Anterior cingulate cortex (tissue), 58 donors: Measurements from ENCODE around the gene ACBD6.

Experiments used
- DNase-seq, 58 donors: peaks; one replicate each; lab custom pipeline; 2025; lab: John Stamatoyannopoulos, UW

The ACBD6 gene

DNA sequence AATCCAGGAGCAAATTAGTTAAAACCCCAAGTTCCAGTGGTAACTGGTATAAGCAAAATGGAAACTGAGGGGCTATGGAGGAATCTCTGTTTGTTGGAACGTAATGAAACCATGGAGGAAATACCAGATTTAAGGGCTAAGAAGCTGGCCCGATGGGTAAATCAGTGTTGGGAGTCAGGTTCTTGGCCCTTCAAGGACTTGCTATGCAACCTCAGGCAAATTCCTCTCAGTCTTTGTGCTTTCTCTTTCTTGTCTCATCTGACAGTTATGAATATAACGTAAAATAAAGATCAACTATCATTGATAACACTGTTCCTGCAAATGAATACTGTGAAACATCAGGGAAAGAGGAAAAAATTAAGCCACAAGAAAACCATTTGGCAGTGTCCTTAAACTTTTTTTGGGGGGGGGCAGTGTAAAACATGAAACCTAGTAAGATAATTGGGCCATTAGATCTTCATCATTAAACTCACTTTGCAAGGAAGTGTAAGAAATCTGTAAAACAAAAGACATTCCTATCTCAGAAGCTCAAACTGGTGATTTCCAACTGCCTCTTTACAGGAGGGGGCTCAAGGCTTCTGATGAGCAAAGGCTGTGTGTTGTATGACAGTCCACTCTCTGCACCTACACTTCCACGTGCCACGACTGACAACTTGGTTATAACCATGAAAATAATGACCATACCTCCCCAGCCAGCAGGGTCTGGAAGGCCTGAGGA is 224.7 kb downstream of the ACBD6 start:
- DNase-seq, result no peak

DNA sequence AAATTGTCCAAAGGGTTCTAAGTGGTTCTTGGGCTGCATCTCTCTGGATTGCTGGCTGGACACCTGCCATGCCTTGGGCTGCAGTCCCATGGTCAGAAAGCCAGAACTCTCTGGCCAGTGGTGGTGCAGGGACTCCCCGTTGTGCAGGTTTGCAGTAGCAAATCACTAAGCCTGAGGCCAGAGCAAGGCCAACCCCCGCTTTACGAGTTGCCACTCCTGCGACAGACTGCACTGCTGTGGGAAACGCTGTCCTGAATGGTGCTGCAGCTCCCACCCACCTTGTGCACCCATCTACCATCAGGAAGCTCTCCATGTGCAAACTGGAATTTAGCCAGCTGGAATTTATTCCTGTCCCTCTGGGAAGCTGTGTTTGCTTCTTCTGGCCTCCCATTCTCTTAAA is 226.7 kb downstream of the ACBD6 start:
- no peak for DNase-seq

DNA sequence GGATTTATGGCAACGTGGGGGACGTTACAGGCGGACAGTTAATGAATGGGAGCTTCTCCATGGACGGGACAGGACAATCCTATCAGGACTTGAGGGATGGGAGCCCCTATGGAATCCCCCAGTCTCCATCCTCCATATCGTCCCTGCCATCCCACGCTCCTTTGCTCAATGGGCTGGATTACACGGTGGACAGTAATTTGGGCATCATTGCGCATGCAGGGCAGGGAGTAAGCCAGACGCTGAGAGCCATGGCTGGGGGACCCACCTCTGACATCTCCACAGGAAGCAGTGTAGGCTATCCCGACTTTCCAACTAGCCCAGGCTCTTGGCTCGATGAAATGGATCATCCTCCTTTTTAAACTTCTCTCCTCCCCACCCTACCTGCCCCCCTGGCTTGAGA is 228.2 kb downstream of the ACBD6 start:
- DNase-seq, result no peak

DNA sequence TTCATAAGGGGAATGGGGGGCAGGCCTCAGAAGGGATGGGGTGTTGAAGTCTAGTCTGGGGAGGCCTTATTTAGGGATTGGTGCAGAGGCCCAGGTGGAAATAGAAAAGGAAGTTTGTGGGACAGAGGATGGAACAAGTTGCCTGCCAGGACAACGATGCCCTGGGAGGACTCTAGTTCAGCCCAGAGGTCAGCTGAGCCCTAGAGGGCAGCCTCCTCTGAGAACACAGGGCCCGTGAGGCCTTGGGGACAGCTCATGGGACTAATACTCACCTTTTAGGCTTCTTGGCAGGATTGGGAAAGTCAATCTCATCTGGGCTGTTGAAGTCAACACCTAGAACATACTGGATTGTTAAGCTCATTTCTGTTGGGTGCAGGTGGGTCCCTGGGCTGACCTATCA is 229.3 kb downstream of the ACBD6 start:
- no peak for DNase-seq

DNA sequence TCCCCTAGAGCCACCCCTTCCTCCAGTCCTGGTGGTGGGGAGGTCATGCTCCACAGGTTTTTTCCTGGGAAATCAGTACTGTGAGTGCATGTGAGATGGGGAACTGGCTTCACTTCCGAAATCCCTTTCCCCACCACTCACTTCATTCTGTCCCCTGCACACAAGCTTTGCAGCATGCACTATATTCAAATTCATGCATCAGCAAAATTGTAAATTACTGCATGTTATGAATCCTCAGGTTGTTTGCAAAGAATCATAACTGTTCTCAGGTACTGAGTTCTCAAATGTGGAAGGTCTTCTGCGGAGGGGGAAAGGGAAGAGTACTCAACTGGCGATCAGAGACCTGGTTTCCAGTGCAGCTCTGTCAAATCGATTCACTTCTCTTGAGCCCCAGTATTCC is 230.0 kb downstream of the ACBD6 start:
- DNase-seq, result no peak

DNA sequence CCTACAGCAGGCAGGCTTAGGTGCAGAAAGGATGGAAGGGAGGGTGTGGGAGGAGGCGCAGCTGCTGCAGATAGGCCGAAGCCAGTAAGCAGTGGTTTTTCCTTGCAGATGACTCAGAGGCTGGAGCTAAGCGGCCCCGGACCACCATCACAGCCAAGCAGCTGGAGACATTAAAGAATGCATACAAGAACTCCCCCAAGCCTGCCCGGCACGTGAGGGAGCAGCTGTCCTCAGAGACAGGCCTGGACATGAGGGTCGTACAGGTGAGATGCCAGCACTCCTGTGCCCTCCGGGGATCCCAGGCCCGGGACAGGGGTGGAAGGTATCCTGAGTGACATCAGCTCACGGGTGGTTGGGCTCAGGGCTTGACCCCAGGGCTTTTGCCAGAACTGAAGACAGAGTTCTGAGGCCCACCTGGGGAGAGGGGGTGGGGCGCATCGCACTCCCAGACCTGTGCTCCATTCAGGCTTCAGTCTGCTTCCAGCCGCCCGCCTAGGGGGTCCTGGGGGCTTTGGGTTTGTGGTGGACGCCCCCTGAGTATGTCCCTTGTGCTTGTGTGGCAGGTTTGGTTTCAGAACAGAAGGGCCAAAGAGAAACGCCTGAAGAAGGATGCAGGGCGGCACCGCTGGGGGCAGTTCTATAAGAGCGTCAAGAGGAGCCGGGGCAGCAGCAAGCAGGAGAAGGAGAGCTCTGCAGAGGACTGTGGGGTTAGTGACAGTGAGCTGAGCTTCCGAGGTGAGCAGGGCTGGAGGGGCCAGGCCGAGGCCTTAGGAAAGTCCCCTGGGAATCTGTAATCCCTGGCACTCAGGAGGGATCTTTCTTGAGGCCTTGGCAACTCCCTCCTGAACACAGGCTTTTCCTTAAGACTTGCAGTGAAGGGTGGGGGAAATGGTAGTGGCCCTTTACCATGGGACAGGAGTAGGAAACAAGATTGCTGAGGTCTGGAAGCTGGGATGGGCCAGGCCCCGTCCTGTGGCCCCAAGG is 230.8 kb downstream of the ACBD6 start:
- peak in 1 of 58 donors; percentile 7 for DNase-seq

DNA sequence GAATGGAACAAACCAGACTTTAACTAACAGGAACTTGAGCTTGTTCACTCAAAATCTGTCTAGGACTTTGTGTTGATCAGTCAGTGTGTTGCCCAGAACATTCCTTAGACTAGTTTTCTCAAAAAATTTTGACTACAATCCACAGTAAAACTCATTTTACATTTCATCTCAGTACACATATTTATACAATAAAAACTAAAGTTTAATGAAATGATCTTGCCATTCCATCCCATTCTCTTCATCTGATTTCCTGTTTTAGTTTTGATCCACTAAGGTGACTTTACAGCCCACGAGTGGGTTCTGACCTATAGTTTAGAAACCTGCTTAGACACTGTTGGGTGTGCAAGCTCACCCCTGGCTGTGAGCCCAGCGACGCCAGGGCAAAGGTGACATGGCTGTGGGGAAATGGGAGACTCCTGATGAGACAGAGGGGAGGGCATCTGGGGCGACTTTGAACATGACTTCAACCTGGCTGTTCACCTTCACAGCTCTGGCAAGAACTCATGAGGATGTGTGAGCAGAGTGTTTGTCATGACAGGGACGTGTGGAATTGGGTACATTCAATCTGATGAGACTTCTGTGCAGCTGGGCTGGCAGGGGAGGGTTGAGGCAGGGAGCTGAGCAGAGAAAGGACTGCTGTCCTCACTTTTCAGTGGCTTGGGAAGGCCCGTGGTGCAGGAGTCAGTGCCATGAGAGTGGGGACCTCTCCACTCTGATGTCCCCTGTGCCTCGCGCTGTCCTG is 231.7 kb downstream of the ACBD6 start:
- peak in 1 of 58 donors; percentile 20 for DNase-seq

DNA sequence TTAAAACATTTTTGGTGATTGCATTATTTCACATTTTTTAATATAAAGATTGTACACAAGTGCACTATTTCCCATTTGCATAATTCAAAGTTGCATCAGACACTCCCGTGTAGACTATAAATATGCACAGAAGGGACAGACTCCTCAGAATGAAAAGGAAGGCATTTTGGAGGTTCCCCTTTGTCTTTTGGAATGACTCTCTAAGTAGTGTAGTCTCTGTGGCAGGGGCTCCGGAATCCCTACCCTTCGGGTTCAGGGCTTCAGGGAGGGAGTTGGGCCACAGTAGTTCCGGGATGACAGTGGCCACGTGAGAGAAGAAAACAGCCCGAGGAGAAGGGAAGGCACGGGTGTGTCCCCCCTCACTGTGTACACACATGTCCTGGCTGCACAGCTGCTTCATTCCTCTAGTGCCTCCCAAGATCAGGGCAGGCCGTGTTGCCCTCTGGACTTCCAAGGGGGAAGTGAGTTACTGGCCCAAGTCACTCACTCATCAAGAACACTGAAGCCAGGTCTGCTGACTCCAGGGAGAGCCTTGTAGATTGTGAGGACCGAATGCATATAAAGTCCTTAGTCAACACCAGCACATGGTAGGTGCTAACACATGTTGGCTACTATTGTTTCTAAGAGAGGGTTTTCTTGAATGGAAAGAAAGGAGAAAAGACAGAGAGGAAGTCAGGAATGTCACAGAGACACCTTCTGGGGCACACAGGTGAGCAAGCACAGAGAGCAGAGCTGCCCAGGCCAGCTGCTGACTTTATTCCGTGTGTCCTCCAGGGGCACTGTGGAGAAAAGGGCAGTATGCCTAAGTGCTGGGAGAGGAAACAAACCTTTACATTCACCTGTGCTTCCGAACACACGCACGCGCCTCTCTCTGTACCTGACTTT is 232.5 kb downstream of the ACBD6 start:
- no peak for DNase-seq

DNA sequence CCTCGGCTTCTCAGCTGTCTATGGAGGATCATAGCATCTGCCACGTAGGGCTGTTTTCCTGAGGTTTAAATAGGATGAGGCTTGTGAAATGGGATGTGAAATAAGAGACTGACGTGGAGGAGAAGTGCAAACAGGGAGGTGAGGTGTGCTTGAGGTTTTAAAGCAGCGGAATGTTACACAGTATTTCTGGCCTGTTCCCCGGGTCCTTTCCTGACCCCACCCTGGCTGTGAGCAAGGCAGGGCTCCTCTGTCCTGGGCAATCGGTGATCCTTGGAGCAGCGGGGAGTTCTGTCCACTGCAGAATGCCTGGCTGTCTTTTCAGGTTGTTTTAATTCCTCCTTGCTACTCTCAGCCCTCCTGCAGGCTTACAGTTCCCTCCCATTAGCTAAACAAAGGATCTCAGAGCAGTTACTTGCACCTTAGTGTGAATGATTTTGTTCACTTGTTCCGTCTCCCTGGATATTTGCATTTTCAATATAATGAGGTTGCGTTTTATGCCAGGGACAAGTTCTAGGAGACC is 233.8 kb downstream of the ACBD6 start:
- no peak for DNase-seq

DNA sequence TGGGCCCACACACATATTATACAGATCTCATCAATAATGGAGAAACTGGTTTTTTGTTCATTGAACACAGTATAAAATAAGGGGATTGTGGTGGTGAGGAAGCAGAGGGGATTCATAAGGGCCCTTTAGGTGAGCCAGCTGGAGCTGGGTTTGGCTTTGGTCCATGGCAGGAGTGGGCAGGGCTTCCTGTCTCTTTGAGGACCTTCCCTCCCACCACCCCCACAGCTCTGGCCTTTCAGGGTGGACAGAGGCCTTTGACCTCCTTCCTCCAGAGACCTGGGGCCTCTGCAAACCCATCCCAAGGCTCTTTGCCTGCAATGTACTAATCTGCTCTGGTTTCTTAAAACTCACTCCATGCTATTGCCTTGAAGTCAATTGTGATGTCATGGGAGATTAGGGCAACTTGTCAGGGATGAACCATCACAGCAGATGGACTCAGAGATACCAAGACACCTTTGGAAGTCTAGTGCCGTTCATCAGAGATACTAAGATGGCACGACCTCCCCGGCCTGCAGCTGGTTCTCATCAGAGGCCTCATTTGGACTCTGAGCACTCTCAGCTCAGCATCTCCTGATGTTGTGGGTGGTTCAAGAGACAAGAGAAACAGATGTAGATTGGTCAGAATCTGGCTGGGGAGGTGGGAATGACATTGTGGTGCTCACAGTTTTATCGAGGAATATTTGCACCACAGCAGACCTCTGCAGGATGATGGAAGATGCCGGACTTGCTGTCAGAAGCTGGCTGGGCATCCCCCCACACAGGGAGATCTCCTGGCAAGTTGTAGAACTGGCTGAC is 234.4 kb downstream of the ACBD6 start:
- no peak for DNase-seq

DNA sequence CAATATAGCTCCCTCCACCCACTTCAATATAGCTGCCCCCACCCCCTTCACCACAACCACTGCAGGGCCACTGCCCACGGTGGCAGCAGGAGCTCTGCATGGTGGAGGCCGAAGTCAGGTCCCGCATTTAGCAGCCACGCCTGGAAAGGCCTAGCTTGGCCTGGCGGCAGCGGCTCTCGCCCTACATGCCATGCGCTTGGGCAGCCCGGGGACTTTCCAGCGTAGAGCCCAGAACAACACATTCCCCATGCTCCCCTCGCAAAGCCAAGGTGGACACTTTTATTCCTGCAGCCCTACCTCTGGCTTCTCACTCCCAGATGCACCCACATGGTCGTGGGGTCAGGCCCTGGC is 235.2 kb downstream of the ACBD6 start:
- DNase-seq, result no peak

DNA sequence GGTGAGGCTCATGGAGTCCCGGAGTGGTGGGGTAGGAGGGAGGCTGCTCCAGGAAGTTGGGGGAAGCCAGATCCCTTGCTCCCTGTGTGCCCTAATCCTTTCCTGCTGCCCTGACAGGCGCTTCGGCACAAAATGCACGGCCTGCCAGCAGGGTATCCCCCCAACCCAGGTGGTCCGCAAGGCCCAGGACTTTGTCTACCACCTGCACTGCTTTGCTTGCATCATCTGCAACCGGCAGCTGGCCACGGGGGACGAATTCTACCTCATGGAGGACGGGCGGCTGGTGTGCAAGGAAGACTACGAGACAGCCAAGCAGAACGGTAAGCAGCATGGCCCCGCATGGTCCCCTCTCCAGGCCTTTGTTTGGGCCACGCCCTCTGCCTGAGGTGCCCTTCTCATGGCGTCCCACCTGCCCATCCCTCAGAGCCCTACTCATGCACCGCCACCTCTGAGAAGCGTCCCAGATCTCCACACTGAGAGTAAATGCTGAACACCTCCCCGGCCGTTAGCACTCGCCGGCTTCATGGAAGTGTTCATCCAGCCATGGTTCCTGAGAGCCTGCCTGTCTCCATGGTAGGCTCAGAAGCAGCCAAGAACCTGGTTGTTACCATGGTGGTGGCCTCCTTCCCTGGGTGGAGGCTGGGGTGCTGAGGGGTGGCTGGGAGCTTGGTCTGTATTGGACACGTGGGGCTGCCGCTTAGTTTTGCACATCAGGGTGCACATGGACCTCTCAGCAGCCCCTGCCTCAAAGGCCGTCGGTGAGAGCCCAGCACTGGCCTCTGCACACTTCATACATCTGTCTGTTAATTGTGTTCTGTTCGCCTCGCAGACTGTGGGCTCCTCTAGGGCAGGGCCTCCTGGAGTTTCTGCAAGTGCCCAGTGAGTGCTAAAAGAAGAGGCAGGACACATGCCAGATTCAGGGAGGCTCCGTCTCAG is 235.8 kb downstream of the ACBD6 start:
- no peak for DNase-seq

DNA sequence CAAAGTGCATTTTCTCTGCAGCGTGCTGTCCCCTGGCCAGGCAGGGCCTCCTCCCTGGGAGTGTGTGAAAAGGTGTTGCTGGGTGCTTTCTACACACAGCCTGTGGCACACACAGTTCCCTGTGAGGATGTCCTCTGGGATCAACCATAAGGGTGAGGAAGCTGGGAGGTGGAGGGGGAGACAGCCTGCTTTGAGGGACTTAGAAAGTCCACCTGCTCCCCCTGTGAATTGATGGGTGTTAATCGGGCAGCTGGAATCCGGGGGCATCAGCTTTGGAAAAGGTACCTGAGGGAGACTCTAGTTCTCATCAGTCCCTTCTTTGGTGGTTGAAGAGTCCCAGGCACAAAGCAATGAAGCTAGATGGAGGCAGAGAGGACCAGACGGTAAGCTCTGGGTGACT is 236.5 kb downstream of the ACBD6 start:
- DNase-seq, result no peak

DNA sequence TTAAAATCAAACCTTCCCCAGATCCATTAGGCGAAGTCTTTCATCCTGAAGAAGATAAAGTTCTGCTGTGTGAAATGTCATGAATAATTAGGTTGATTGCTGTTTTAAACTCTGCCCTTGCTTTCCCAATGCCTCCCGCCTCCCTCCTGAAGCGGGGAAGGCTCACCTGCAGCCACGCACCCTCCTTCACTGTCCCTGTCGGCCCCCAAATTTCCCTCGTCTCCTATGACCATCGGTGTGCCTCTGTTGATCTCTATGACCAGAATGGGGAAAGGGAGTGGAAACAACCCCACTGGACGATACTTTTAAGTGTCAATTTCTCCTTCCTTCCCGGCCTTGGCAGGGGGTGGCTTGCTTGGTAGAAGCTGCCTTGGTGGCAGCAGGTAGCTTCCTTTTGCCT is 237.2 kb downstream of the ACBD6 start:
- no peak for DNase-seq

DNA sequence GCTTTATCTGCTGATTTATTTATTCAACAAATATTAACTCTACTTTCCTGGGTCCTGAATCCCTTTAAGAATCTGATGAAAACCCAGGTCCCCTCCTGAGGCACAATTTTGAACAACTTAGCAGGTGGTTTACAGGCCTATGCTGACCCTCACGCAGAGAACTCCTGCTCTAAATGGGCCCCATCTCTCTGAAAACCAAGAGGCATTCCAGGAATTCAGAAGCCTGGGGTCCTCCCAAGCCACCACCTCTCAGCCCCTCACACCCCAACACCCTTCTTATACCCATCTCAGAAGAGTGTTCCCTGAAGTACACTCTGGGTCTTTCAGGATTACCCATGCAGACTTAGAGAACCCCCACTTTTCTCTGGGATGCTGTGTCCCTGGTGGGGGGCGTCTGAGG is 237.8 kb downstream of the ACBD6 start:
- DNase-seq, result no peak

DNA sequence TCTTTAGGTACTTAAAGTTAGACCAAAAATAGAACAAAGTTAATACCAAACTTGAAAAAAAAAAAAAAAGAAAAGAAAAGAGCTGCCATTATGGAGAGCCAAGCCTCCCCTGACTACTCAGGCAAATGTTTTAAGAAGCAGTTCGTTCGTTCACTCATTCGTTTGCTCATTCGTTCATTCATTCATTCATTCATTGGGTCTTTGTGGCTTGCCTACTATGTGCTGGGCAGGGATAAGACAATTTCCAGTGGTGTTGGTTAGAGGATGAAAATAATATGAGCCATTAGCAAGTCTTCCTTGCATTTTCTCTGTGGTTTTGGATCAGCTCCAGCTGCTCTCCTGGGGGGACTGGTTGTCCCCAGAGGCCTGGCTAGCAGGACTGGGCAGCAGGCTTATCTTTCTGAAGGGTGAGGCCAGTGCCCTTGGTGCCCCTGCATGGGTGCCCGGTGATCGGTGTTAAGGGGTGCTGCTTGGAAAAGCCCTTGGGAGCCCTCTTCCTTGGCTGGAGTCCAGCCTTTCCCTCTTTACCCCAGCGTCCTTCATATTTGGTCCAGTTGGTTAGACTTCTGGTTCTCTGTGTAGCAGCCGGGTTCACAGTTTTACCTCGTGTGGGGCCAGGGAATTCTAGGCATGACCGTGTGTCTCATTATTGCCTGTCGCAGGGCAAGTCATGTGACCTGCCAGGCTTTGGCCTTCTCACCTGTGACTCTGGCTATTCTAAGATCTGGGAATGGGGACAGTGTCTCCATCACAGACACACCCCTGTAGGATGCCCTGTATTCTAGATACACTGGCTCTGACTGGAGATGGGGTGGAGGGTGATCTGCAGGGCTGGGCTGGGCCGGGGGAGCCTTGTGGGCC is 239.5 kb downstream of the ACBD6 start:
- no peak for DNase-seq
